ENCODE data around the gene BICDL2.

Gene BICDL2

DNA sequence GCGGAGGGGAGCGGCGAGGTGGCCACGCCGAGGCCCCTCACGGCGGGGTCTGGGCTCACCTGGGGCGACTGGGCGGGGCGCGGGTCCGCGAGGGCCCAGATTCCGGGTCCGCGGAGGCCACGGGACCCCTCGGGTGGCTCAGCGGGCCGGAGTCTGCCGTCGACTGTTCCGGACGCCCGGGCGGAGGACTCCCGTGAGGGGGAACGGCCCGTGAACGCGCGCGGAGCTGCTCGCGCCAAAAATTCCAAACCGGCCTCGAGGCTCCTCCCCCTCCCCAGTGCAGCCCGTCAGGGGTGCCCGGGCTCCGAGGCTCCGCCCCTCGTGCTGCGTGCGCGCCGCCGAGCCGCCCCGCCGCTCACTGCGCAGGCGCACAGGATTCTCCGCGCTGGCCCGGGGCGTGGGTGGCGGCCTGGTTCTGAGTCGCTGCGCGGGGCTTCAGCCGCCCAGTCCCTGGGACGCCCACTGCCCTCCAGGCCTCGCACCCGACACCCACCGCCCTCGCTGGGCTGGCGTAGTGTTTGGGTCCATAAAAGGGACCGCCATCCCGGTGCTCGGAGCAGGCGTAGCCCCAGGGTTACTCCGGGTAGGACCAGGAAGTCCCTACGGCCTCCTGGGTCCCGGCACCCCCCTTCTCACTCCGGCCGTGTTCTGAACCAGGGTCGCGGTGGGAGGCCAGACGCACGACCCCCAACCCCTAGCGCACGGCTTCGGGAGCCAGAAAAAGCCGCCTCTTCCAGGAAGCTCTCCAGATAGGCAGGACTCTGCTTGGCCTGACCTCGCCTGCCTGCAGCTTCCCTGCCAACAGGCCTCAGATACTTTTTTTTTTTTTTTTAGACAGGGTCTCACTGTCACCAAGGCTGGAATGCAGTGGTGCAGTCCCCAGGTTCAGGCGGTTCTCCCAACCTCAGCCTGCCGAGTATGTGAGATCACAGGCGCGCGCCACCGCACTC is 56.2 kb downstream of the BICDL2 start, which contains the start of gene PKMYT1:
TSS of gene PKMYT1 (minus strand) at position 220 of the 950 bp plus-strand sequence. CDS start 789 bp downstream, outside the sequence.
- peak; percentile 96 for DNase-seq

DNA sequence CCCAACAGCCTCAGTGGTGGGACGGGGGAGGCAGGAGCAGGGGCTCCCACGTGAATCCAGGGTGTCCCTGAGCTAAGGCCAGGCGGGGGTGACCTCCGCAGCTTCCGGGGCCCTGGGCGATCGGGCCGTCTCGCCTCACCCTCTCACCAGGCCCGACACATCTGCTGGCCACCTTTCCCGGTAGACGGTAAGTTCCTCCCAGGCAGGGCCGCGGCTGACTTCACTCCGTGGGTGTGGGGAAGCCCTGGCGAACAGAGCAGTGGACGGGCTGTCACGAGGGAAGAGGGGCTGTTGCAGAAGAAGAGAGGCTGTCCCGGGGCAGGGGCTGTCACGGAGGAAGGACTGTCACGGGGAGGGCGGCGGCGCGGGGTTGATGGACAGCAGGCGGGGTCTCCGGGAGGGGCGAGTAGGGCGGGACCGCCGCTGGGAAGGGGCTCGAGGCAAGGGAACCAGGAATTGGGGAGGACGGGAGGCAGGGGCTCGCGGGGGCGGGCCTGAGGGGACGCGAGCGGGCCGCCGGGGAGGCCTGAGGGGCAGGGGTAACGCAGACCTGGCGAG is 57.0 kb downstream of the BICDL2 start:
- no peak for DNase-seq
